ENCODE data around the gene HSD17B13. TPM values are rescaled to one million over a fixed set of nuclear protein-coding genes. Genes with fewer than 3 reads are reported as not detected.

HSD17B13 gene
- total RNA-seq, 2 donors from 2014 or later, result 0.58 TPM; not detected in 1

- Histone ChIP-seq H3K36me3 (ENCODE audit: control insufficient read depth, insufficient read depth, low read length) (no peaks in the 10 kb centered on the region), H3K27ac (ENCODE audit: low read depth, low read length) (no peak overlapping the region), H3K9ac (ENCODE audit: extremely low read depth, low read length, poor library complexity, severe bottlenecking) (no peak overlapping the region), H3K9me3 (ENCODE audit: control insufficient read depth, low read length) (no peaks in the 10 kb centered on the region), H3K4me1 (ENCODE audit: control insufficient read depth, insufficient read depth, low read length) (no peaks in the 10 kb centered on the region), H3K27me3 (ENCODE audit: control insufficient read depth, insufficient read depth, low read length, poor library complexity, severe bottlenecking) (no peaks in the 10 kb centered on the region), H3K4me3 (ENCODE audit: low read length) (no peak overlapping the region)
- TF ChIP-seq CTCF (conservative IDR thresholded peaks at IDR 0.05), result no peak
- Mint-ChIP-seq H3K27me3 (ENCODE audit: insufficient read depth) (no peaks in the 10 kb centered on the region), H3K9me3 (peaks cover 7% of the 10 kb centered on the region), H3K4me1 (no peaks in the 10 kb centered on the region), H3K27ac (no peak overlapping the region), H3K36me3 (ENCODE audit: low read depth) (no peaks in the 10 kb centered on the region), H3K4me3 (no peak overlapping the region)
- no peak for DNase-seq
- 81 to 90% methylated on average over 2 to 3 of the region's 3 CpGs for WGBS, 2 experiments (ENCODE audit: insufficient coverage in 1 of 2, insufficient read length in 1 of 2)
These were observed 44.3 kb downstream of the HSD17B13 start for GRCh38 chr4:87278335-87278794.

GRCh38 chr4:87275311-87275710, 47.4 kb downstream of the HSD17B13 start:
- Mint-ChIP-seq H3K27me3 (ENCODE audit: insufficient read depth) (no peaks in the 10 kb centered on the region), H3K4me1 (no peaks in the 10 kb centered on the region), H3K27ac (no peak overlapping the region), H3K36me3 (ENCODE audit: low read depth) (no peaks in the 10 kb centered on the region), H3K9me3 (no peaks in the 10 kb centered on the region), H3K4me3 (no peak overlapping the region)
- Histone ChIP-seq H3K36me3 (ENCODE audit: control insufficient read depth, insufficient read depth, low read length) (no peaks in the 10 kb centered on the region), H3K4me3 (ENCODE audit: low read length) (no peak overlapping the region), H3K27me3 (ENCODE audit: control insufficient read depth, insufficient read depth, low read length, poor library complexity, severe bottlenecking) (no peaks in the 10 kb centered on the region), H3K9me3 (ENCODE audit: control insufficient read depth, low read length) (no peaks in the 10 kb centered on the region), H3K4me1 (ENCODE audit: control insufficient read depth, insufficient read depth, low read length) (no peaks in the 10 kb centered on the region), H3K9ac (ENCODE audit: extremely low read depth, low read length, poor library complexity, severe bottlenecking) (no peak overlapping the region), H3K27ac (ENCODE audit: low read depth, low read length) (no peak overlapping the region)
- no peak for DNase-seq
- WGBS, 2 experiments (ENCODE audit: insufficient coverage in 1 of 2, insufficient read length in 1 of 2), result 100% methylated on average over 1 of the region's 2 CpGs; no CpG with 5 or more reads in 1 of the 2 experiments
- TF ChIP-seq CTCF (conservative IDR thresholded peaks at IDR 0.05), result no peak

GRCh38 chr4:87274803-87275202, 47.9 kb downstream of the HSD17B13 start:
- no peak overlapping the region for H3K4me3 ChIP-seq (ENCODE audit: low read length)
- Mint-ChIP-seq H3K27ac (no peak overlapping the region), H3K27me3 (ENCODE audit: insufficient read depth) (no peaks in the 10 kb centered on the region), H3K36me3 (ENCODE audit: low read depth) (no peaks in the 10 kb centered on the region), H3K4me1 (no peaks in the 10 kb centered on the region), H3K9me3 (no peaks in the 10 kb centered on the region), H3K4me3 (no peak overlapping the region)
- DNase-seq, result no peak
- H3K27ac ChIP-seq (ENCODE audit: low read depth, low read length), result no peak overlapping the region
- H3K9ac ChIP-seq (ENCODE audit: extremely low read depth, low read length, poor library complexity, severe bottlenecking), result no peak overlapping the region
- no peaks in the 10 kb centered on the region for H3K27me3 ChIP-seq (ENCODE audit: control insufficient read depth, insufficient read depth, low read length, poor library complexity, severe bottlenecking)
- H3K9me3 ChIP-seq (ENCODE audit: control insufficient read depth, low read length), result no peaks in the 10 kb centered on the region
- no peak for TF ChIP-seq CTCF (conservative IDR thresholded peaks at IDR 0.05)
- H3K4me1 ChIP-seq (ENCODE audit: control insufficient read depth, insufficient read depth, low read length), result no peaks in the 10 kb centered on the region
- no peaks in the 10 kb centered on the region for H3K36me3 ChIP-seq (ENCODE audit: control insufficient read depth, insufficient read depth, low read length)

All from endodermal cell (in vitro differentiated cells).